GM19455 (cell line): Measurements from ENCODE around the gene RUSF1.
A peak's percentile ranks its signal among the peaks of the same experiment; 100 is the strongest.

Source experiments
- ATAC-seq: cut with Tn5 transposase; IDR thresholded peaks from one replicate; pipeline ENCODE4 v1.9.1; 2021; ENCODE audit not compliant: unreplicated experiment

RUSF1 gene

GRCh38 chr16:31471241-31471874 lies 36.8 kb downstream of the RUSF1 start:
- ATAC-seq: no peak

GRCh38 chr16:31470615-31471014 lies 37.6 kb downstream of the RUSF1 start:
- no peak for ATAC-seq

- no peak for ATAC-seq
These were observed 40.3 kb downstream of the RUSF1 start for GRCh38 chr16:31467858-31468257.

DNA sequence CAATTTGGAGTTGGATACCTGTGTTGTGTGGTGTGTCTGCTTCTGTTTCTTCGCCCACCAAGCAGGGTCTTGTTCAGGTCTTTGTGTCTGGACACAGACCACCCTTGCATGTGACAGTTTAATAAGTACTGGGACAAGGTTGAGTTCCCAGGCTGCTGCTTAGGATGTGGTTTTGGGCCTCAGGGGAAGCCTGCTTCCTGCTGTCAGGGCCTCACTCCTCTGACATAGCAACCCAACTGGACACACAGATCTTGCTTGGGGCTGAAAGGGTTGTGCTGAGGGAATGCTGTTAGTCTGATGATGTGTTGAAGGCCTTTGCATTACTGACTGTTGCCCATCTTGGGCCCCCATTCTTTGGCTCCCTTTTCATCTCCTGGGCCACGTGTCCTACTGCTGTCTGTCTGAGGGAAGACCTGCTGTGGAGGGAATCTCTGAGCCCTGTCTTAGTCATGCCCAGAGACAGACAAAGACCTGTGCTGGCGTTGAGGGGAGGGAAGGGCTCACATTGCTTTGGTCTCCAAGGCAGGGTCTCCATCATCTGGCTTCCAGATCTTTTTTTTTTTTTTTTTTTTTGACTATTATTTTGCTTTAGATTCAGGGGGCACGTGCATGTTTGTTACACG lies 40.9 kb downstream of the RUSF1 start:
- ATAC-seq: no peak

GRCh38 chr16:31466381-31466841 lies 41.8 kb downstream of the RUSF1 start:
- ATAC-seq: no peak

DNA sequence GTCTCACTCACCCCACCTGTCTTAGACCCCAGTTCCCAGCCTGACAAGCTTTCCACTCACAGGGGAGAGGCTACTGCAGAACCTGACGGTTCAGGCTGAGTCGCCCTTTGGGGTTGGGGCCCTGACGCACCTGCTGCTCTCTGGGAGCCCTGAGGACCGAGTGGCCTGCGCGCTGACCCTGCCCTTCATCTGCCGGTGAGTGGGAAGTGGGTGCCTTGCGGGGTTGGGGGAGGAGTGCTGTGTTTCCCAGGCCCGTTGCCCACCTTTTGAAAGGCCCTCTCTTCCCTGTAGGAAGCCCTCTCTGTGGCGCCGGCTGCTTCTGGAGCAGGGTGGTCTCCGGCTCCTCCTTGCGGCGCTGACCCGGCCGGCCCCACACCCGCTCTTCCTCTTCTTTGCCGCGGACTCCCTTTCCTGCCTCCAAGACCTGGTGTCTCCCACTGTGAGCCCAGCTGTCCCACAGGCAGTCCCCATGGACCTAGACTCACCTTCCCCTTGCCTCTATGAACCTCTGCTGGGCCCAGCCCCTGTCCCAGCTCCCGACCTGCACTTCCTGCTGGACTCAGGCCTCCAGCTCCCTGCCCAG lies 42.3 kb downstream of the RUSF1 start:
- ATAC-seq: no peak

DNA sequence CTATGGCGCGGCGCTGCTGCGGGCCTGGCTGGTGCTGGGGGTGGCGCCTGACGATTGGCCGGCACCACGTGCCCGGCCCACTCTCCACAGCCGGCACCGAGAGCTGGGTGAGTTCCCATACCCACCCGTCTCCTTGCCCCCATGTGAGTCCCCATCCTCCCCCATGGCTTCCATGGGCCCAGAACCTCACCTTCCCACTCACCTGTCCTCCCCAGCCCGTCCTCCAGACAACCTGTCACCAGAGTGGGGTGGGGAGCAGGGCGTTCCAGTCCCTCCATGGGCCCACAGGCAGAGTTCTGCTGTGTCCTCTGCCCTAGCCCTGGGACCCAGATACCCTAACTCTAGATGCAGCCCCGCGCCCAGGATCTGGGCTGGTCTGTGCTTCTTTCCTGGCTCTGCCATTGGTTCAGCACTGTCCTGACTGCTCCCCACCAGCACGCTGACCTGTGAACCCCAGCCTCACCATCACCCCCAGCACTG lies 43.4 kb downstream of the RUSF1 start:
- ATAC-seq: no peak

GRCh38 chr16:31464348-31464769 lies 43.8 kb downstream of the RUSF1 start:
- no peak for ATAC-seq

DNA sequence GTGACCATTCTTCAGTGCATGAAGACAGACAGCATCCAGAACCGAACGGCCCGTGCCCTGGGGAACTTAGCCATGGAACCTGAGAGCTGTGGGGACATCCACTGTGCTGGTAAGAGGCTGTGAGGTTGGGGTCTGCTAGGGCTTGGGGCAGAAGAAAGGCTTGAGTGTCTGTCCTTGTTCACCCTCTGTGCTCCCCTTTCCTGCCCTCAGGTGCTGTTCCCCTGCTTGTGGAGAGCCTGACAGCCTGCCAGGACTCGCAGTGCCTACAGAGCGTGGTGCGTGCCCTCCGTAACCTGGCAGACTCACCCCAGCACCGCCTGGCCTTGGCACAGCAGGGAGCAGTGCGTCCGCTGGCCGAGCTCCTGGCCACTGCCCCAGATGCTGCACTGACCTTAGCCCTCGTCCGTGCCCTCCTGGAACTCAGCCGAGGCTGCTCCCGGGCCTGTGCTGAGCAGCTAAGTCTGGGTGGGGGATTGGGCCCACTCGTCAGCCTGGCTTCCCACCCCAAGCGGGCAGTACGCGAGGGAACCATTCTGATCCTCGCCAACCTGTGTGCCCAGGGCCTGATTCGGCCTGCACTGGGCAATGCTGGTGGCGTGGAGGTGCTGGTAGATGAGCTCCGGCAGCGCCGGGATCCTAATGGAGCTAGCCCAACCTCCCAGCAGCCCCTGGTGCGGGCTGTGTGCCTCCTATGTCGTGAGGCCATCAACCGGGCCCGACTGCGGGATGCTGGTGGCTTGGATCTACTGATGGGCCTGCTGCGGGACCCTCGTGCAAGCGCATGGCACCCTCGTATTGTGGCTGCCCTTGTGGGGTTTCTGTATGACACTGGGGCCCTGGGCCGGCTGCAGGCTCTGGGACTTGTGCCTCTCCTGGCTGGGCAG lies 46.0 kb downstream of the RUSF1 start:
- ATAC-seq: no peak

GRCh38 chr16:31461201-31461920 lies 46.8 kb downstream of the RUSF1 start:
- ATAC-seq: no peak

- no peak for ATAC-seq
These were observed 47.6 kb downstream of the RUSF1 start for GRCh38 chr16:31460582-31461002.

DNA sequence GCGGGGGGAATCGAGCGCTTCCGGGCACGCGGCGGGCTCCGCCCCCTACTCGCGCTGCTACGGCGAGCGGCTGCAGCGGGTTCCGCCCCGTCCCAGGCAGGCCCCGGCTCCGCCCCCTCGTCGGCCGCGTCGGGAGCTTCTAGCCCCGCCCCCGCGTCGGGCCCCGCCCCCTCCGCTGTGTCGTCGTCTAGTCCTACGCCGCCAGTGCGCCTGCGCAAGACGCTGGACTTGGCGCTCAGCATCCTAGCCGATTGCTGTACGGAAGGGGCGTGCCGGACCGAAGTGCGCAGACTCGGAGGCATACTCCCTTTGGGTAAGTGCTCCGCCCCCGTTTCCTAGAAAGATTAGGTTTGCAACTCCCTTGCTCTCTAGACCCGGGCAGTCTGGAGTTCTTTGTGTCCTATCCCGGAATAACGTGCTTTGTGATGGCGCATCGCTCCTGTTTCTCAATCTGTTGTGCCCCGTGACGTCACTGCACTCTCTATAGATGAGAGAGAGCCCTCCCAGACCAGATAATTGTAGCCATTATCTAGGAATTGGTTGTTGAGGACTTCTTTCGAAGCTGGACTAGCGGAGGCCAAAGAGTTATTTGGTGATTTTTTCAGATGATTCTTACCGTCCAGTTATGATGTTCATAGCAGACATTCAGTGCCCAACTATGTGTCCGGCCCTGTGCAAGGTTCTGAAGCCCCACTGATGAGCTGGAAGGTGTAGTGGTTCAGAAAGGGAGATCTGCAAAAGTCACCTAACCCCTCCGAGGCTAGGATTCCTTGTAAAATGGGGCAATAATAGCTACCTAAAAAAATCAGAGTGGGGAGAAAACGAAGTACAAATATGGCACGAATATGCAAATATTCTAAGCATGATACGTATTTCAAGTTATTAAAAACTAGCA lies 48.3 kb downstream of the RUSF1 start:
- peak; percentile 70 for ATAC-seq

- ATAC-seq: peak; percentile 77
These were observed 49.1 kb downstream of the RUSF1 start, which contains the start of gene ARMC5 for GRCh38 chr16:31458844-31459686. ARMC5 (plus strand) TSS chr16:31459501; CDS start chr16:31459525, 24 bp downstream.

DNA sequence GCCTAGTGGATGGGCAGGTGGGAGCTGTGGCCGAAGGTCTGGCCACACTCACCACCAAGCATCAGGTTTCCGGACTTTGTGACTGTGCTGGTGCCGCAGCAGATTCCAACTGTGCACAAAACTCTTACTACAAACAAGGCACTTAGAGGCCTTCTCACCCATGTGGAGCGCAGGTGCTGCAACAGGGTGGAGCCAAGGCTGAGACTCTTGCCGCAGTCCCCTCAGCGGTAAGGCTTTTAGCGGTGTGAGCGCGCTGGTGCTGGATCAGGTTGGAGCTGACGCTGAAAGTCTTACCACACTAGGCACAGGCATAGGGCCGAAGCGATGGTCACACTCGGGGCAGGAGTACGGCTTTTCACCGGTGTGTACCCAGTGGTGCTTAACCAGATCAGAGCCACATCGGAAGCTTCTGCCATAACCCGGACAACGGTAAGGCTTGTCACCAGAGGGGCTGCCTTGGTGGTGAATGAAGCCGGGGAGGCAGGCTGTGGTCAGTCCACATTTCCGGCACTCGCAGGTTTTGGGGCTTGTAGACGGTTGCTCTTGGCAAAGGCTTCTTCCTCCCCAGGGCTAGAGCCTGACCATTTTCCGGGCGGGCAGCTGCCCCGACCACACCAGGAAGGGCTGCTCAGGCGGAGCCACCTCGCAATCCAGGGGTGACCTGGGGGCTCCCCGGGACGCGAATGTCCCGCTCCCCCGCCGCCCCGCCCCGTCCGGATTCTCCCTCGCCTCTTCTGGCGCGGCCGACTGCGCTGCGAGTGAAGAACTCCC lies 49.9 kb downstream of the RUSF1 start:
- ATAC-seq: peak; percentile 5

DNA sequence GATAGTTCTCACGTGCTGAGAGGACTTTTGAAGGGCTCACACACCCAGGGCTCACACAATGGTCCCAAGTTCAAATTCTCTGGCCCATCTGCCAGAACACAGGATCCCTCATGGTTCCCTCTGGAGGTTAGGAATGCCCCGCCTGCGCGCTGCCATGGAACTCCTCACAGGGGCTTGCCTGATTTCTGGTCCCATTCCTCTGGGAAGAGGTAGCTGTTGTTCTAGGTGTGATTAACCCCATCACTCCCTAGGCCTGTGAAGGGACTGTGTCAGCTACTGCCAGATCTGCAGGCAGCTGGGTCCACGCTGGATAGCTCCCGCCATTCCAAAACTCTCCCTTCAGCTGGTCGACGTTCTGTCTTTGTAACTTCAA lies 51.2 kb downstream of the RUSF1 start:
- ATAC-seq: no peak

- no peak for ATAC-seq
These were observed 52.4 kb downstream of the RUSF1 start for GRCh38 chr16:31455601-31456314.
